Small intestine (tissue), 7 donors: Measurements from ENCODE around the gene XPC. TPM values are rescaled to one million over a fixed set of nuclear protein-coding genes. Genes with fewer than 3 reads are reported as not detected.
A peak's percentile ranks its signal among the peaks of the same experiment; 100 is the strongest.

Experiments used
- DNase-seq, 2 donors: peaks; one replicate each; pipeline versions ENCODE4 v3.0.0 to v3.0.0-alpha.2; 2013
- FAIRE-seq: peaks from 2 replicates; lab custom pipeline; 2012; peaks lifted over from hg19 to GRCh38; lab: Jason Lieb, UNC
- H3K27ac ChIP-seq, 3 donors: one replicate each; pipeline ENCODE4 v1.5.1; 2013; ENCODE audit warnings: low read length in 2 of 3, mild to moderate bottlenecking in 2 of 3, control low read depth in 1 of 3, inconsistent platforms in 1 of 3, low read depth in 1 of 3, moderate library complexity in 1 of 3
- H3K27me3 ChIP-seq, 3 donors: one replicate each; pipeline ENCODE4 v1.6.1; 2013; ENCODE audit warnings: low read length in 3 of 3, inconsistent platforms in 1 of 3; ENCODE audit not compliant: control insufficient read depth in 3 of 3, insufficient read depth in 3 of 3
- H3K36me3 ChIP-seq, 3 donors: one replicate each; pipeline ENCODE4 v1.6.1; 2013; ENCODE audit warnings: low read length in 3 of 3, inconsistent platforms in 1 of 3, low read depth in 1 of 3, mild to moderate bottlenecking in 1 of 3, moderate library complexity in 1 of 3; ENCODE audit not compliant: control insufficient read depth in 3 of 3, insufficient read depth in 2 of 3
- H3K4me1 ChIP-seq, 3 donors: one replicate each; pipeline ENCODE4 v1.6.1; 2013; ENCODE audit warnings: low read length in 2 of 3, inconsistent platforms in 1 of 3, low read depth in 1 of 3, mild to moderate bottlenecking in 1 of 3, moderate library complexity in 1 of 3; ENCODE audit not compliant: control insufficient read depth in 3 of 3, insufficient read depth in 2 of 3
- H3K4me3 ChIP-seq, 3 donors: one replicate each; pipeline ENCODE4 v1.5.1; 2013; ENCODE audit warnings: low read length in 3 of 3, control low read depth in 1 of 3, inconsistent platforms in 1 of 3, low read depth in 1 of 3, mild to moderate bottlenecking in 1 of 3, moderate library complexity in 1 of 3
- H3K9me3 ChIP-seq, 2 donors: one replicate each; pipeline ENCODE4 v1.6.1; 2013; ENCODE audit warnings: low read depth in 1 of 2, low read length in 1 of 2; ENCODE audit not compliant: control insufficient read depth in 2 of 2, insufficient read depth in 1 of 2
- WGBS, 3 donors: extraction: QIAGEN DNeasy Blood & Tissue Kit; methylation state at CpG; one replicate each; pipeline ENCODE4 v1.1.7; 2013; 5-methylcytosine and 5-hydroxymethylcytosine counted together
- polyA plus RNA-seq, 4 donors: library from polyadenylated mRNA; stranded (reverse) in 3 of 4; unstranded in 1 of 4; fragments of 200-250 nt in 3 of 4; fragments of 120-200 nt in 1 of 4; gene quantifications; one replicate each; pipeline versions ENCODE4 v1.2.1 to v1.2.3, GENCODE V29; 2013
- donor health status: healthy with polysubstance abuse.
- donor health status: control.
- donor health status: control.
- donor health status: Bipolar disorder and iron deficiency.
- donor health status: healthy.

Gene XPC
- polyA plus RNA-seq, 4 donors: 17.3 to 38.6 (median 24.4) TPM

DNA sequence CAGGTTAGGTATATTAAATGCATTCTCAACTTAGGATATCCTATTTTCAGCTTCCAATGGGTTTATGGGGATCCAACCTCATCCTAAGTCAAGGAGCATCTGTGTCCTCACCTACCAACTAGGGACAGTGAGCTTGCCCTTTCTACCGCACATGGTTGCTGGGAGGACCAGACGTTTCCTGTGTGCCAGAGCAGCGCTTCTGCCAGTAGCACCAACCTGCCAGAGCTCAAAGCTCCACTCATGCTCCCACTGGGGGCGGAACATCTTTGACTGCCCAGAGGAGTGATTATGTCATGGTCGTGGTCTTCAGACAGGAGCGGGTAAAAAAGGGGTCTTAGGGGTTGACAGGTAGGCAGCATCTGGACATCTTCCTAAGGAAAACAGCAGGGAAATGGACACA, 24.7 kb downstream of the XPC start:
- Histone ChIP-seq H3K4me1 (peaks cover 0 to 10% (median 0%) of the 10 kb centered on the region in 3 donors), H3K36me3 (peaks cover 9 to 76% (median 26%) of the 10 kb centered on the region in 3 donors), H3K27me3 (no peaks in the 10 kb centered on the region), H3K9me3 (no peaks in the 10 kb centered on the region), H3K27ac (no peak overlapping the region), H3K4me3 (no peak overlapping the region)
- 93 to 97% (median 94%) methylated on average over 6 of the region's 6 CpGs for WGBS, 3 donors
- DNase-seq (no peak), FAIRE-seq (no peak)

GRCh38 chr3:14152963-14153355, 25.4 kb downstream of the XPC start:
- Histone ChIP-seq H3K36me3 (peaks cover 7 to 76% (median 22%) of the 10 kb centered on the region in 3 donors), H3K9me3 (no peaks in the 10 kb centered on the region)
- no peak for FAIRE-seq

DNA sequence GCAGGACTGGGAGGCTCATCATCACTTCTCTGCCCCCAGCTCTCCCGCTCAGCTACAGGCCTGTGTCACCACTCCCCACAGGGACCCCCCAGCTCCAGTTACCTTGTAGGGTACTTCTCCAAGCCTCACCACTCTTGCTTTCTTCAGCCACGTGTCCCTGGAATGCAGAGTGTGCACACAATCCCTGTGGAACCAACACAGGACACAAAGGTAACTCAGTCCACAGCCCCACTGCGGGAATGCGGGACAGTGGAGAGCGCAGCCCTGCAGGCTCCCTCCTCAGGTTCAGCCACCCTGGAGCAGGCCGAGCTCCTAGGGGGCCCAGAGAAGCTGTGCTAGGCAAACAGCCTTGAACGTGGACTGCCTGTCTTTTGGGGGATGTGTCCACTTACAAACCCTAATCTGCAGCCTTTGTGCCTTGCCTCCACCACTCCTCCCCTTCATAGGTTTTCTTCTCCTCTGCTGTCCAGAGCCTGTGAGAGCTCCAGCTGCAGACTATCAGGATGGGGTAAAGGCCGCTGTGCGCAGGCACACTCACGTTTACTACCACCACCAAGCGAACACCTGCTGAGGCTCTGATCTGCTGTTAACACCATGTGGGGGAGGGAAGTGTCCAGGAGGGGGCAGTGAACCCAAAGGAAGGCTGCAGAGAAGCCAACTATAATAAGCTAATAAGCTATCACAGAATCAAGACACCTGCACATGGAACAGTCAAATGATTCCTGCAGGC, 26.0 kb downstream of the XPC start:
- peaks cover 0 to 12% (median 0%) of the 10 kb centered on the region in 3 donors for H3K4me1 ChIP-seq
- DNase-seq: peak; percentile 60 to 64
- H3K4me3 ChIP-seq: no peak overlapping the region
- H3K36me3 ChIP-seq: peaks cover 7 to 77% (median 18%) of the 10 kb centered on the region in 3 donors
- H3K27me3 ChIP-seq: no peaks in the 10 kb centered on the region
- no peak overlapping the region for H3K27ac ChIP-seq
- WGBS, 3 donors: 30 to 67% (median 64%) methylated on average over 11 of the region's 11 CpGs
- no peaks in the 10 kb centered on the region for H3K9me3 ChIP-seq
- FAIRE-seq: no peak

More at GRCh38 chr3:14152963-14153355, 25.4 kb downstream of the XPC start:
- 26 to 69% (median 54%) methylated on average over 4 of the region's 4 CpGs for WGBS, 3 donors
- Histone ChIP-seq H3K27me3 (no peaks in the 10 kb centered on the region), H3K4me1 (peaks cover 0 to 10% (median 0%) of the 10 kb centered on the region in 3 donors), H3K4me3 (no peak overlapping the region), H3K27ac (no peak overlapping the region)
- no peak for DNase-seq

DNA sequence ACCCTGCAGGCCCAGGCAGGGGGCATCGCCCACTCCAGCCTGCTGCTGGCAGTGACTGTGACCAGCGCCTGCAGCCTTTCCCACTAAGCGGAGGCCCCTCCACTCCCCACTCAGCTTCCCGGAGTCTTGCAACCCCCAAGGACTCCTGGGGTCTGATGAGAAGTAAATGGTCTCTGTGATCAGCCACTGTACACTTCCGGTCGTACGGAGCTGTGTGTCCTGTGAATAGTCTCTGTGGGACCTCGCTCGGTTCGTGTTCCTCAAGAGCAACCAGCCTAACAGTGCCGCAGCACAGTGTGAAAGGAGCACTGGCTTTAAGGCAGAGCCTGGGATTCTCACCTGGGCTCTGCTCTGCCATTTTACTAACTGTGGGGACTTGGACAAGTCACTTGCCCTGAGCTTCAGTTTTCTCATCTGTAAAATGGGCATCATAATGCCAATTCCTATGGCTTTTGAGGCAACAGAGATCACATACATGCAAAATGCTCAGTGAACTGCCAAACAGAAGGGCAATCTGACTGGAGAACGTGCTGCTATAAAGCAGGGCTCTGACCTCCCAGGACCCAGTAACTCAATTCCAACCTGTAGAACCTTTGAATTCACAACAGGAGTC, 26.8 kb downstream of the XPC start:
- Histone ChIP-seq H3K27me3 (no peaks in the 10 kb centered on the region), H3K9me3 (no peaks in the 10 kb centered on the region), H3K36me3 (peaks cover 7 to 76% (median 20%) of the 10 kb centered on the region in 3 donors), H3K27ac (no peak overlapping the region), H3K4me1 (peaks cover 0 to 13% (median 0%) of the 10 kb centered on the region in 3 donors), H3K4me3 (no peak overlapping the region)
- DNase-seq: no peak
- 88 to 91% (median 91%) methylated on average over 12 of the region's 12 CpGs for WGBS, 3 donors
- no peak for FAIRE-seq

DNA sequence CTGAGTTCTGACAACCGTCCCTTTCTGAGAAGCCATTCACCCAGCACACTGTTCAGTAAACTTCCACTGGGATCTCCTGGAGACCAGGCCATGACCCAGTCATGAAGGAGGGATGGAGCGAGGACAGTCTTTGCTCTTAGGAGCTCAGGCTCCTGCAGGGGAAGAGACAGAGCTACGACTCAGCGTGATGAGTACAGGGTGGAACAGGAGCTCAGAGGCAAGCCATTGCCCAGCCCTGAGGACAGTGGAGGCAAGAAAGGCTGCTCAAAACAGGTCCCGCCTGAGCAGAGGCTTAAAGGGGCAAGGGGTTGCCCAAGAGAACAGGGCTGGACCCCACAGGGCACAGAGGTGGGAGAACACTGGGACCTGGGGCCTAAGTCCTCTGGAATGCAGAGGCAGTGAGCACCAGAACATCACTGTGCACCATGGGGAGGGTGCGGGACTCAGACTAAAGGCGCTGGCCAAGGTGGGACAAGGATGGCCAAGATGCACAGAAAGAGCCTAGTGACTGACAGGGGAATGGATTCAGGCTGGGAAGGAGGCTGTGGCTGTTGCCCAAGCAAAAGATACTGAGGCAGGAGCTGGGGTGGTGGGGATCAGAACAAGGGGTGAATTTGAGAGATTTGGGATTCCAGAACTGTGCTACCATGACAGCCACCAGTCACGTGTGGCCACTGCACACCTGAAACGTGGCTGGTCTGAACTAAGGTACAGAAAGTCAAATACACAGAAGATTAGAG, 27.7 kb downstream of the XPC start:
- H3K4me1 ChIP-seq: peaks cover 0 to 13% (median 0%) of the 10 kb centered on the region in 3 donors
- H3K4me3 ChIP-seq: no peak overlapping the region
- no peak for DNase-seq
- no peaks in the 10 kb centered on the region for H3K9me3 ChIP-seq
- peaks cover 3 to 81% (median 26%) of the 10 kb centered on the region in 3 donors for H3K36me3 ChIP-seq
- WGBS, 3 donors: 94 to 95% (median 95%) methylated on average over 9 of the region's 9 CpGs
- no peaks in the 10 kb centered on the region for H3K27me3 ChIP-seq
- no peak overlapping the region for H3K27ac ChIP-seq
- no peak for FAIRE-seq

DNA sequence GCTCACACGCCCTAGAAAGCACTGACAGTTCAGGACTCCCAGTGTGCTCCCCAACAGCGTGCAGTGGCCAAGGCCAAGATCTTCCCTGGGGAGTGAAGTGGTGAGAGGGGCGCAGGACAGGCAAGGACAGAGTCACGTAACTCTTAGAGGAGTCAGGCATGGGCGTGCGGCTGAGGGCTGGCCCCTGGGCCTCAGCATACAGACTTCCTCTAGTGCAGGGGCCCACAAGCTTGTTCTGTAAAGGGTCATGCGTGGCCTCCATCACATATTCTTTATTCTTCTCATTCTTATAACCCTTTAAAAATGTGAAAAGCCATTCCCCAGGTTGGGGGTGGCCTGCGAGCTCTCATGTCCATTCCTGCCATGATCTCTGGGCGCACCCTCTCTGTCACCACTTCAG, 28.3 kb downstream of the XPC start:
- H3K4me1 ChIP-seq: peaks cover 0 to 18% (median 0%) of the 10 kb centered on the region in 3 donors
- H3K36me3 ChIP-seq: peaks cover 3 to 82% (median 28%) of the 10 kb centered on the region in 3 donors
- H3K9me3 ChIP-seq: no peaks in the 10 kb centered on the region
- no peak overlapping the region for H3K4me3 ChIP-seq
- 94 to 97% (median 96%) methylated on average over 9 of the region's 9 CpGs for WGBS, 3 donors
- DNase-seq: no peak
- no peak for FAIRE-seq
- H3K27me3 ChIP-seq: no peaks in the 10 kb centered on the region
- H3K27ac ChIP-seq: no peak overlapping the region

- 87 to 88% (median 87%) methylated on average over 28 of the region's 28 CpGs for WGBS, 3 donors
- H3K4me1 ChIP-seq: peaks cover 0 to 32% (median 2%) of the 10 kb centered on the region in 3 donors
- FAIRE-seq (no peak), DNase-seq (no peak)
- no peak overlapping the region for H3K4me3 ChIP-seq
- no peaks in the 10 kb centered on the region for H3K9me3 ChIP-seq
- no peak overlapping the region for H3K27ac ChIP-seq
- H3K27me3 ChIP-seq: no peaks in the 10 kb centered on the region
- H3K36me3 ChIP-seq: peaks cover 3 to 78% (median 25%) of the 10 kb centered on the region in 3 donors
These were observed 30.1 kb downstream of the XPC start for GRCh38 chr3:14148041-14148985.
